Lung microvascular endothelial cell (primary cell): ENCODE data around the gene TMEM204. TPM values are rescaled to one million over a fixed set of nuclear protein-coding genes. Genes with fewer than 3 reads are reported as not detected.
"Not testable (repeated sequence)": the region's sequence is repeated elsewhere in the genome, so short reads cannot be mapped to it uniquely, and the experiment has no call there.

Experiments
- DNase-seq, 2 donors: peaks; one replicate each; pipeline versions ENCODE4 v3.0.0 to v3.0.0-alpha.2; 2010; ENCODE audit warnings: low read depth in 2 of 2
- total RNA-seq: library from RNA; depleted of rRNA; stranded (reverse); fragments of >200 nt; gene quantifications from 2 replicates; pipeline ENCODE4 v1.2.1, GENCODE V29; 2014

Gene TMEM204
- total RNA-seq, 1 donor from 2014 or later: 101 TPM

- DNase-seq: no peak
Measured at GRCh38 chr16:1590930-1591705, 57.7 kb downstream of the TMEM204 start.

- no peak for DNase-seq
Measured at GRCh38 chr16:1592446-1592845, 59.0 kb downstream of the TMEM204 start.

- DNase-seq: not testable (repeated sequence)
Measured at GRCh38 chr16:1595511-1595910, 62.0 kb downstream of the TMEM204 start.

DNA sequence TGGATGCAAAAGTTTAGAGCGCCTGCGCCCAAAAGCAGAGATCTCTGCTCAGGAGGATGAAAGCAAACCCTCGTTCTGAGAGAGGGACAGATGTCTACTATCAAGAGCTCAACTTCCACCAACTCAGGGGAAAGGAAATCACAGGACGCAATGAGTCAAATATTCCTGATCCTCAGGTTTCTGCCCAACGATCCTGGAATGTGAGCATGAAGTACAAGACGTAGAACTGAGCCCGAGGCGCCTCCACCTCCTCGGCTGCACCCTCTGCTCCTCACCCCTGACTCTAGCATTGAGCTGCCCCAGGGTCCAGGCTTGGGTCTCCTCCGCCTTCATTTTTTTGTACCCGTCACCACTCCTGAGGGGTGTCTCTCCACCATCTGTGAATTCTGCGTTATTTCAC lies 63.0 kb downstream of the TMEM204 start:
- no peak for DNase-seq

DNA sequence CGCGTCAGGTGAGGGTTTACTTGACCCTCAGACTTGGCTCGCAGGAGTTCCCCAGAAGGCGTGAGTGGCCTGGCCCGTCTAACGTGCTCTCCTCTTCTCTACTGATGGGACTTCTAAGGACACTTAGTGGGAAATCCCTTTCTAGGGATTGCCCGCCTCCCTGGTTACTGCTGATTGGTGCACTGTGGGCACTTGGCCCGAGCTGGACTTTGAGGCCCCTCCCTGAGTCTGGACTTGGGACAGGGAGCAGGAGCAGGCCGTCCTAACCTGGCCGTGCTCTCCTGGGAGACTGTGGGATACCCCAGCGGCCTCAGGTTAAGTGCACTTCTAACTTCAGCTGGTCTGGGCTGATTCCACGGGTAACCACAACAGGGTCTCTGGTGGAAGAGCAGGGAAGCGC lies 63.7 kb downstream of the TMEM204 start:
- DNase-seq: no peak

DNA sequence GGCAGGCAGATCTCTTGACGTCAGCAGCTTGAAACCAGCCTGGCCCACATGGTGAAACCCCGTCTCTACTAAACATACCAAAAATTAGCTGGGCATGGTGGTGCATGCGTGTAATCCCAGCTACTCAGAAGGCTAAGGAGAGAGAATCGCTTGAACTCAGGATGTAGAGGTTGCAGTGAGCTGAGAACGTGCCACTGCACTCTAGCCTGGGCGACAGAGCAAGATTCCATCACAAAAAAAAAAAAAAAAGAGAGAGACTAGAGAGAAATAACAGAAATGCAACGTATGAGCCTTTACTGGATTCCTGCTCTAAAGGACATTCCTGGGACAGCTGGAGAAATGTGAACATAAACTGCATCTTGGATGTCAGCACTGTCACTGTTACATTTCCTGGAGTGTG lies 67.6 kb downstream of the TMEM204 start:
- DNase-seq: no peak

- DNase-seq: no peak
Measured at GRCh38 chr16:1601489-1601888, 68.0 kb downstream of the TMEM204 start.

DNA sequence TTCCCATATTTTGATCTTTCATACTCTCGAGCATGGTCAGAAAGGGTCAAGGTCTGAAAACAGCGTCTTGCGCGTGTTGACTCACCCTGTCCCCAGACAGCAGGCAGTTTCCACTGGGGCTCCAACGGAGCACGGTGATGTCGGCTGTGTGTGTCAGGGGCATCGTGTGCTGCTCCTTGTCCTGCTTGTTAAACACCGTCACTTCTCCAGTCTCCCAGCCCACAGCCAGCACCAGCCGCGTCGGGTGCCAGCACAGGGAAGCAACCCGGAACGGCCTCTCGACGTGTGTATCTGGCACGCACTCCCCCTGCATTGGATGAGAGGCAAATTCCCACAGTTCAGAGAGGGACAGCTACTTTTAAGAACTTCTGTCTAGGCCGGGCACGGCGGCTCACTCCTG lies 68.8 kb downstream of the TMEM204 start:
- DNase-seq: no peak

Other genes with a start within 250 kb of the TMEM204 start
- 29.6 and 35.3 TPM in 2 replicates for gene UBE2I, start 224.0 kb upstream of the TMEM204 start, total RNA-seq
- gene BAIAP3, start 200.0 kb upstream of the TMEM204 start, total RNA-seq: 1.2 and 1.3 TPM in 2 replicates
- gene TSR3, start 181.8 kb upstream of the TMEM204 start, total RNA-seq: 47.7 and 67.3 TPM in 2 replicates
- gene GNPTG, start 181.7 kb upstream of the TMEM204 start, total RNA-seq: 19.2 and 31.7 TPM in 2 replicates
- gene UNKL, start 119.0 kb upstream of the TMEM204 start, total RNA-seq: 3.9 and 5.6 TPM in 2 replicates
- gene UQCC4, start 112.9 kb upstream of the TMEM204 start, total RNA-seq: 12.9 and 18.5 TPM in 2 replicates
- gene PERCC1, start 102.6 kb upstream of the TMEM204 start, total RNA-seq: not detected in 2 replicates
- gene CCDC154, start 89.1 kb upstream of the TMEM204 start, total RNA-seq: under 0.01 and 0.40 TPM in 2 replicates
- gene CLCN7, start 58.6 kb upstream of the TMEM204 start, total RNA-seq: 62.5 and 69.8 TPM in 2 replicates
- gene PTX4, start 44.7 kb upstream of the TMEM204 start, total RNA-seq: under 0.01 TPM in 1 of 2 replicates, not detected in the other
- 10.2 and 17.9 TPM in 2 replicates for gene TELO2, start 40.3 kb upstream of the TMEM204 start, total RNA-seq
- gene IFT140, start 78.4 kb downstream of the TMEM204 start, total RNA-seq: 10.7 and 17.5 TPM in 2 replicates
- 5.9 and 9.5 TPM in 2 replicates for gene CRAMP1, start 78.7 kb downstream of the TMEM204 start, total RNA-seq
- 33.1 and 48.4 TPM in 2 replicates for gene JPT2, start 144.6 kb downstream of the TMEM204 start, total RNA-seq
- 12.4 and 22.0 TPM in 2 replicates for gene MAPK8IP3, start 172.5 kb downstream of the TMEM204 start, total RNA-seq
- 32.3 and 47.4 TPM in 2 replicates for gene NME3, start 237.9 kb downstream of the TMEM204 start, total RNA-seq
- 2.4 and 4.0 TPM in 2 replicates for gene EME2, start 239.1 kb downstream of the TMEM204 start, total RNA-seq
- 50.4 and 57.1 TPM in 2 replicates for gene MRPS34, start 239.5 kb downstream of the TMEM204 start, total RNA-seq
- gene SPSB3, start 248.9 kb downstream of the TMEM204 start, total RNA-seq: 32.7 and 49.8 TPM in 2 replicates
- gene NUBP2, start 249.3 kb downstream of the TMEM204 start, total RNA-seq: 56.7 and 57.3 TPM in 2 replicates